Measurements from ENCODE around the gene CHAT.

GRCh38 chr10:49609006-49609282 lies 4.9 kb upstream of the CHAT start:
- TF ChIP-seq, protein P1, sequence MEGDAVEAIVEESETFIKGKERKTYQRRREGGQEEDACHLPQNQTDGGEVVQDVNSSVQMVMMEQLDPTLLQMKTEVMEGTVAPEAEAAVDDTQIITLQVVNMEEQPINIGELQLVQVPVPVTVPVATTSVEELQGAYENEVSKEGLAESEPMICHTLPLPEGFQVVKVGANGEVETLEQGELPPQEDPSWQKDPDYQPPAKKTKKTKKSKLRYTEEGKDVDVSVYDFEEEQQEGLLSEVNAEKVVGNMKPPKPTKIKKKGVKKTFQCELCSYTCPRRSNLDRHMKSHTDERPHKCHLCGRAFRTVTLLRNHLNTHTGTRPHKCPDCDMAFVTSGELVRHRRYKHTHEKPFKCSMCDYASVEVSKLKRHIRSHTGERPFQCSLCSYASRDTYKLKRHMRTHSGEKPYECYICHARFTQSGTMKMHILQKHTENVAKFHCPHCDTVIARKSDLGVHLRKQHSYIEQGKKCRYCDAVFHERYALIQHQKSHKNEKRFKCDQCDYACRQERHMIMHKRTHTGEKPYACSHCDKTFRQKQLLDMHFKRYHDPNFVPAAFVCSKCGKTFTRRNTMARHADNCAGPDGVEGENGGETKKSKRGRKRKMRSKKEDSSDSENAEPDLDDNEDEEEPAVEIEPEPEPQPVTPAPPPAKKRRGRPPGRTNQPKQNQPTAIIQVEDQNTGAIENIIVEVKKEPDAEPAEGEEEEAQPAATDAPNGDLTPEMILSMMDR (IDR thresholded peaks at IDR 0.05): no peak
- no peak for TF ChIP-seq POLR2AphosphoS5 (IDR thresholded peaks at IDR 0.05)
